SK-N-SH treated with all-trans-retinoic acid at 6 μM for 48 hours (cell line): ENCODE data around the gene PPT1.

Source experiments
- ARNTL ChIP-seq: fragments of 450-650 bp; formaldehyde crosslinking; IDR thresholded peaks from 2 replicates; pipeline ENCODE4 v1.5.0; 2020; ENCODE audit warnings: low read depth, mild to moderate bottlenecking, moderate library complexity, borderline replicate concordance
- BACH2 ChIP-seq: fragments of 250-450 bp; sonication (Bioruptor Pico); IDR thresholded peaks from 2 replicates; pipeline ENCODE4 v1.9.0; 2021; ENCODE audit warnings: mild to moderate bottlenecking, borderline replicate concordance
- ESRRG ChIP-seq: fragments of 250-450 bp; sonication (Bioruptor Pico); IDR thresholded peaks from 2 replicates; pipeline ENCODE4 v1.6.1; 2021; ENCODE audit warnings: mild to moderate bottlenecking
- RARB ChIP-seq: fragments of 250-450 bp; sonication (Bioruptor Pico); IDR thresholded peaks from 2 replicates; pipeline ENCODE4 v1.8.0; 2021; ENCODE audit warnings: mild to moderate bottlenecking, moderate library complexity
- TCF4 ChIP-seq: fragments of 250-450 bp; sonication (Bioruptor Pico); IDR thresholded peaks from 2 replicates; pipeline ENCODE4 v1.8.0; 2021; ENCODE audit warnings: mild to moderate bottlenecking, moderate library complexity, borderline replicate concordance
- ZFP3 ChIP-seq: fragments of 250-450 bp; sonication (Bioruptor Pico); IDR thresholded peaks from 2 replicates; pipeline ENCODE4 v1.5.0; 2020; ENCODE audit warnings: mild to moderate bottlenecking, moderate library complexity
- ZNF70 ChIP-seq: fragments of 450-650 bp; formaldehyde crosslinking; IDR thresholded peaks from 2 replicates; pipeline ENCODE4 v1.5.0; 2020; ENCODE audit warnings: mild to moderate bottlenecking, moderate library complexity
- ZNF8 ChIP-seq: fragments of 450-650 bp; formaldehyde crosslinking; IDR thresholded peaks from 2 replicates; pipeline ENCODE4 v1.5.0; 2020; ENCODE audit warnings: mild to moderate bottlenecking, moderate library complexity
- TF ChIP-seq, protein P1 (sequence below): fragments of 250-450 bp; sonication (Bioruptor Pico); IDR thresholded peaks from 2 replicates; pipeline ENCODE4 v1.5.1; 2021; ENCODE audit warnings: mild to moderate bottlenecking, moderate library complexity
- TF ChIP-seq, protein P2 (sequence below): fragments of 250-450 bp; sonication (Bioruptor Pico); IDR thresholded peaks from 2 replicates; pipeline ENCODE4 v1.8.0; 2020; ENCODE audit warnings: mild to moderate bottlenecking, moderate library complexity, borderline replicate concordance

- TF ChIP-seq TCF4 = no peak
- no peak for TF ChIP-seq ZNF70 (CRISPR knock-in tag)
- no peak for TF ChIP-seq ARNTL (CRISPR knock-in tag)
- TF ChIP-seq ZFP3 = no peak
- TF ChIP-seq ZNF8 (CRISPR knock-in tag) = no peak
- no peak for TF ChIP-seq RARB
- TF ChIP-seq, protein P1, sequence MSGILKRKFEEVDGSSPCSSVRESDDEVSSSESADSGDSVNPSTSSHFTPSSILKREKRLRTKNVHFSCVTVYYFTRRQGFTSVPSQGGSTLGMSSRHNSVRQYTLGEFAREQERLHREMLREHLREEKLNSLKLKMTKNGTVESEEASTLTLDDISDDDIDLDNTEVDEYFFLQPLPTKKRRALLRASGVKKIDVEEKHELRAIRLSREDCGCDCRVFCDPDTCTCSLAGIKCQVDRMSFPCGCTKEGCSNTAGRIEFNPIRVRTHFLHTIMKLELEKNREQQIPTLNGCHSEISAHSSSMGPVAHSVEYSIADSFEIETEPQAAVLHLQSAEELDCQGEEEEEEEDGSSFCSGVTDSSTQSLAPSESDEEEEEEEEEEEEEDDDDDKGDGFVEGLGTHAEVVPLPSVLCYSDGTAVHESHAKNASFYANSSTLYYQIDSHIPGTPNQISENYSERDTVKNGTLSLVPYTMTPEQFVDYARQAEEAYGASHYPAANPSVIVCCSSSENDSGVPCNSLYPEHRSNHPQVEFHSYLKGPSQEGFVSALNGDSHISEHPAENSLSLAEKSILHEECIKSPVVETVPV (CRISPR knock-in tag) = no peak
- TF ChIP-seq ESRRG = no peak
- TF ChIP-seq, protein P2, sequence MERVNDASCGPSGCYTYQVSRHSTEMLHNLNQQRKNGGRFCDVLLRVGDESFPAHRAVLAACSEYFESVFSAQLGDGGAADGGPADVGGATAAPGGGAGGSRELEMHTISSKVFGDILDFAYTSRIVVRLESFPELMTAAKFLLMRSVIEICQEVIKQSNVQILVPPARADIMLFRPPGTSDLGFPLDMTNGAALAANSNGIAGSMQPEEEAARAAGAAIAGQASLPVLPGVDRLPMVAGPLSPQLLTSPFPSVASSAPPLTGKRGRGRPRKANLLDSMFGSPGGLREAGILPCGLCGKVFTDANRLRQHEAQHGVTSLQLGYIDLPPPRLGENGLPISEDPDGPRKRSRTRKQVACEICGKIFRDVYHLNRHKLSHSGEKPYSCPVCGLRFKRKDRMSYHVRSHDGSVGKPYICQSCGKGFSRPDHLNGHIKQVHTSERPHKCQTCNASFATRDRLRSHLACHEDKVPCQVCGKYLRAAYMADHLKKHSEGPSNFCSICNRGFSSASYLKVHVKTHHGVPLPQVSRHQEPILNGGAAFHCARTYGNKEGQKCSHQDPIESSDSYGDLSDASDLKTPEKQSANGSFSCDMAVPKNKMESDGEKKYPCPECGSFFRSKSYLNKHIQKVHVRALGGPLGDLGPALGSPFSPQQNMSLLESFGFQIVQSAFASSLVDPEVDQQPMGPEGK (CRISPR knock-in tag) = no peak
- TF ChIP-seq BACH2 = no peak
Measured at GRCh38 chr1:40110389-40110788, 13.3 kb upstream of the PPT1 start.
